Measurements from ENCODE around the gene RBBP5.
"Not testable (repeated sequence)": the region's sequence is repeated elsewhere in the genome, so short reads cannot be mapped to it uniquely, and the experiment has no call there.

The RBBP5 gene

GRCh38 chr1:205121660-205122488 lies at the start of gene RBBP5:
TSS of gene RBBP5 (minus strand) at chr1:205121978. CDS start at chr1:205121873, 105 bp downstream.
- peak within 1 kb of the TSS; percentile 97 for H3K27ac ChIP-seq (ENCODE audit: low read depth, low read length)
- H3K9ac ChIP-seq (ENCODE audit: low read length): peak within 1 kb of the TSS; percentile 98
- peaks cover 28% of the 10 kb centered on the region for H3K4me1 ChIP-seq (ENCODE audit: insufficient read depth, low read length)
- H3K36me3 ChIP-seq (ENCODE audit: insufficient read depth, low read length): no peaks in the 10 kb centered on the region
- H3K4me3 ChIP-seq (ENCODE audit: low read depth in 1 of 2, low read length in 2 of 2): peak within 1 kb of the TSS; percentile 93 to 99
- no peaks in the 10 kb centered on the region for H3K9me3 ChIP-seq (ENCODE audit: low read length)
- H3K27me3 ChIP-seq (ENCODE audit: control insufficient read depth in 1 of 2, insufficient read depth in 2 of 2, low read length in 2 of 2): no peaks in the 10 kb centered on the region

- Histone ChIP-seq H3K27me3 (ENCODE audit: control insufficient read depth in 1 of 2, insufficient read depth in 2 of 2, low read length in 2 of 2) (no peaks in the 10 kb centered on the region), H3K9ac (ENCODE audit: low read length) (no peak overlapping the region), H3K9me3 (ENCODE audit: low read length) (no peaks in the 10 kb centered on the region), H3K4me3 (ENCODE audit: low read depth in 1 of 2, low read length in 2 of 2) (no peak overlapping the region), H3K4me1 (ENCODE audit: insufficient read depth, low read length) (peaks cover 14% of the 10 kb centered on the region), H3K36me3 (ENCODE audit: insufficient read depth, low read length) (peaks cover 32% of the 10 kb centered on the region), H3K27ac (ENCODE audit: low read depth, low read length) (no peak overlapping the region)
Observed at GRCh38 chr1:205171369-205171768, 49.6 kb upstream of the RBBP5 start.

GRCh38 chr1:205170532-205171269 lies 48.9 kb upstream of the RBBP5 start:
- no peak overlapping the region for H3K27ac ChIP-seq (ENCODE audit: low read depth, low read length)
- no peak overlapping the region for H3K9ac ChIP-seq (ENCODE audit: low read length)
- H3K36me3 ChIP-seq (ENCODE audit: insufficient read depth, low read length): peaks cover 32% of the 10 kb centered on the region
- H3K27me3 ChIP-seq (ENCODE audit: control insufficient read depth in 1 of 2, insufficient read depth in 2 of 2, low read length in 2 of 2): no peaks in the 10 kb centered on the region
- peaks cover 9% of the 10 kb centered on the region for H3K4me1 ChIP-seq (ENCODE audit: insufficient read depth, low read length)
- no peak overlapping the region for H3K4me3 ChIP-seq (ENCODE audit: low read depth in 1 of 2, low read length in 2 of 2)
- no peaks in the 10 kb centered on the region for H3K9me3 ChIP-seq (ENCODE audit: low read length)

GRCh38 chr1:205169248-205169647 lies 47.5 kb upstream of the RBBP5 start:
- Histone ChIP-seq H3K9ac (ENCODE audit: low read length) (no peak overlapping the region), H3K4me3 (ENCODE audit: low read depth in 1 of 2, low read length in 2 of 2) (no peak overlapping the region), H3K9me3 (ENCODE audit: low read length) (no peaks in the 10 kb centered on the region), H3K4me1 (ENCODE audit: insufficient read depth, low read length) (no peaks in the 10 kb centered on the region), H3K27me3 (ENCODE audit: control insufficient read depth in 1 of 2, insufficient read depth in 2 of 2, low read length in 2 of 2) (no peaks in the 10 kb centered on the region), H3K27ac (ENCODE audit: low read depth, low read length) (no peak overlapping the region), H3K36me3 (ENCODE audit: insufficient read depth, low read length) (peaks cover 32% of the 10 kb centered on the region)

- Histone ChIP-seq H3K27ac (ENCODE audit: low read depth, low read length) (no peak overlapping the region), H3K4me1 (ENCODE audit: insufficient read depth, low read length) (no peaks in the 10 kb centered on the region), H3K36me3 (ENCODE audit: insufficient read depth, low read length) (peaks cover 40% of the 10 kb centered on the region), H3K9ac (ENCODE audit: low read length) (no peak overlapping the region), H3K4me3 (ENCODE audit: low read depth in 1 of 2, low read length in 2 of 2) (no peak overlapping the region), H3K27me3 (ENCODE audit: control insufficient read depth in 1 of 2, insufficient read depth in 2 of 2, low read length in 2 of 2) (no peaks in the 10 kb centered on the region), H3K9me3 (ENCODE audit: low read length) (no peaks in the 10 kb centered on the region)
Observed at GRCh38 chr1:205168291-205168690, 46.5 kb upstream of the RBBP5 start.

GRCh38 chr1:205162301-205162700 lies 40.5 kb upstream of the RBBP5 start:
- Histone ChIP-seq H3K9me3 (ENCODE audit: low read length) (no peaks in the 10 kb centered on the region), H3K4me1 (ENCODE audit: insufficient read depth, low read length) (no peaks in the 10 kb centered on the region), H3K36me3 (ENCODE audit: insufficient read depth, low read length) (peaks cover 60% of the 10 kb centered on the region)

GRCh38 chr1:205161076-205161475 lies 39.3 kb upstream of the RBBP5 start:
- Histone ChIP-seq H3K27ac (ENCODE audit: low read depth, low read length) (no peak overlapping the region), H3K9ac (ENCODE audit: low read length) (no peak overlapping the region), H3K36me3 (ENCODE audit: insufficient read depth, low read length) (peaks cover 64% of the 10 kb centered on the region), H3K27me3 (ENCODE audit: control insufficient read depth in 1 of 2, insufficient read depth in 2 of 2, low read length in 2 of 2) (no peaks in the 10 kb centered on the region), H3K4me1 (ENCODE audit: insufficient read depth, low read length) (no peaks in the 10 kb centered on the region), H3K9me3 (ENCODE audit: low read length) (no peaks in the 10 kb centered on the region), H3K4me3 (ENCODE audit: low read depth in 1 of 2, low read length in 2 of 2) (no peak overlapping the region)

More at GRCh38 chr1:205162301-205162700, 40.5 kb upstream of the RBBP5 start:
- no peak overlapping the region for H3K9ac ChIP-seq (ENCODE audit: low read length)
- no peaks in the 10 kb centered on the region for H3K27me3 ChIP-seq (ENCODE audit: control insufficient read depth in 1 of 2, insufficient read depth in 2 of 2, low read length in 2 of 2)
- no peak overlapping the region for H3K4me3 ChIP-seq (ENCODE audit: low read depth in 1 of 2, low read length in 2 of 2)
- H3K27ac ChIP-seq (ENCODE audit: low read depth, low read length): no peak overlapping the region

GRCh38 chr1:205158048-205158616 lies 36.4 kb upstream of the RBBP5 start:
- Histone ChIP-seq H3K27ac (ENCODE audit: low read depth, low read length) (no peak overlapping the region), H3K27me3 (ENCODE audit: control insufficient read depth in 1 of 2, insufficient read depth in 2 of 2, low read length in 2 of 2) (no peaks in the 10 kb centered on the region), H3K9ac (ENCODE audit: low read length) (no peak overlapping the region), H3K9me3 (ENCODE audit: low read length) (no peaks in the 10 kb centered on the region), H3K4me3 (ENCODE audit: low read depth in 1 of 2, low read length in 2 of 2) (no peak overlapping the region), H3K36me3 (ENCODE audit: insufficient read depth, low read length) (peaks cover 72% of the 10 kb centered on the region), H3K4me1 (ENCODE audit: insufficient read depth, low read length) (no peaks in the 10 kb centered on the region)

- not testable (repeated sequence) for H3K27me3 ChIP-seq (ENCODE audit: control insufficient read depth in 1 of 2, insufficient read depth in 2 of 2, low read length in 2 of 2); H3K9me3 ChIP-seq (ENCODE audit: low read length); H3K4me3 ChIP-seq (ENCODE audit: low read depth in 1 of 2, low read length in 2 of 2); H3K4me1 ChIP-seq (ENCODE audit: insufficient read depth, low read length); H3K27ac ChIP-seq (ENCODE audit: low read depth, low read length); H3K9ac ChIP-seq (ENCODE audit: low read length)
- H3K36me3 ChIP-seq (ENCODE audit: insufficient read depth, low read length): peaks cover 60% of the 10 kb centered on the region
Observed at GRCh38 chr1:205155665-205156377, 34.0 kb upstream of the RBBP5 start.

- no peak overlapping the region for H3K4me3 ChIP-seq (ENCODE audit: low read depth in 1 of 2, low read length in 2 of 2)
- peaks cover 65% of the 10 kb centered on the region for H3K36me3 ChIP-seq (ENCODE audit: insufficient read depth, low read length)
- H3K4me1 ChIP-seq (ENCODE audit: insufficient read depth, low read length): no peaks in the 10 kb centered on the region
- H3K9ac ChIP-seq (ENCODE audit: low read length): no peak overlapping the region
- H3K27ac ChIP-seq (ENCODE audit: low read depth, low read length): no peak overlapping the region
- H3K9me3 ChIP-seq (ENCODE audit: low read length): no peaks in the 10 kb centered on the region
- H3K27me3 ChIP-seq (ENCODE audit: control insufficient read depth in 1 of 2, insufficient read depth in 2 of 2, low read length in 2 of 2): no peaks in the 10 kb centered on the region
Observed at GRCh38 chr1:205152505-205152904, 30.7 kb upstream of the RBBP5 start.

Measured in muscle layer of colon (tissue), 2 donors.